HCT116 (cell line): ENCODE results near the gene CUL9. TPM values are rescaled to one million over a fixed set of nuclear protein-coding genes. Genes with fewer than 3 reads are reported as not detected.

Experiments used
- ATAC-seq: fragments of 200-7000 bp; cut with Tn5 transposase; 2 replicates; pipeline ENCODE4 v1.9.1; 2020; ENCODE audit warnings: mild to moderate bottlenecking, moderate library complexity
- BruUV-seq: library from RNA; stranded (reverse); fragments of 400-500 nt; replicated peaks from 2 replicates; lab custom pipeline; 2021; lab: Mats Ljungman, UMichigan
- CTCF ChIA-PET: fragments of 300-600 bp; sonication (Branson Sonifier 250); formaldehyde crosslinking; loops from one replicate; lab custom pipeline; 2021; ENCODE audit warnings: antibody characterized with exemption; lab: Charles Lee
- POLR2A ChIA-PET: fragments of 300-600, 350-600 bp; sonication (Branson Sonifier 250); formaldehyde crosslinking; loops from one replicate; lab custom pipeline; 2021; ENCODE audit warnings: antibody characterized with exemption; lab: Charles Lee
- RAD21 ChIA-PET, 2 experiments: fragments of 300-600 bp; sonication (Branson Sonifier 250); formaldehyde crosslinking; loops; one replicate each; lab custom pipeline; 2023; ENCODE audit warnings: low total read pairs in 2 of 2; ENCODE audit not compliant: uncharacterized antibody in 2 of 2, unreplicated experiment in 2 of 2, low non-redundant PET in 1 of 2; lab: Charles Lee
- DNase-seq: peaks from one replicate; pipeline ENCODE4 v3.0.0-alpha.2; 2010; ENCODE audit warnings: low read depth, low spot score
- H2AFZ ChIP-seq: fragments of 200-600 bp; shearing (Covaris generic), sonication (generic); 2 replicates; pipeline ENCODE4 v1.6.1; 2017; ENCODE audit warnings: low read depth, mixed run types, mixed read lengths, antibody characterized with exemption, low read length; ENCODE audit not compliant: poor library complexity, severe bottlenecking
- H3K27ac ChIP-seq: 2 replicates; pipeline ENCODE4 v1.5.1; 2012; ENCODE audit warnings: low read depth, low read length
- H3K27me3 ChIP-seq: fragments of 200-600 bp; sonication (generic); 2 replicates; pipeline ENCODE4 v1.6.1; 2016; ENCODE audit warnings: mixed run types, low read length, mixed read lengths; ENCODE audit not compliant: insufficient read depth
- H3K36me3 ChIP-seq, 2 experiments: fragments of 200-500 bp in 1 of 2; fragments of 200-600 bp in 1 of 2; sonication (Bioruptor generic) in 1 of 2; sonication (generic) in 1 of 2; 2 replicates each; pipeline versions ENCODE4 v1.5.1 to v1.6.1; 2014 to 2016; ENCODE audit warnings: low read length in 2 of 2, inconsistent platforms in 1 of 2, mixed read lengths in 1 of 2, mixed run types in 1 of 2; ENCODE audit not compliant: insufficient read depth in 2 of 2, control insufficient read depth in 1 of 2
- H3K4me1 ChIP-seq, 2 experiments: fragments of 200-600 bp in 1 of 2; sonication (generic) in 1 of 2; 2 replicates each; pipeline versions ENCODE4 v1.5.1 to v1.6.1; 2012 to 2017; ENCODE audit warnings: low read length in 2 of 2, inconsistent platforms in 1 of 2, mild to moderate bottlenecking in 1 of 2, mixed read lengths in 1 of 2, mixed run types in 1 of 2, moderate library complexity in 1 of 2; ENCODE audit not compliant: insufficient read depth in 2 of 2, control insufficient read depth in 1 of 2
- H3K4me2 ChIP-seq: fragments of 200-600 bp; sonication (generic); 2 replicates; pipeline ENCODE4 v1.6.1; 2017; ENCODE audit warnings: mixed run types, low read length, mixed read lengths
- H3K4me3 ChIP-seq, 2 experiments: fragments of 200-600 bp in 1 of 2; sonication (generic) in 1 of 2; replicated peaks in 1 of 2; 2 replicates each; pipeline ENCODE4 v1.5.1; 2011 to 2016; ENCODE audit warnings: low read length in 2 of 2, control low read depth in 1 of 2, low read depth in 1 of 2, mild to moderate bottlenecking in 1 of 2, mixed read lengths in 1 of 2, mixed run types in 1 of 2
- H3K79me2 ChIP-seq: fragments of 200-600 bp; sonication (generic); 2 replicates; pipeline ENCODE4 v1.6.1; 2017; ENCODE audit warnings: mild to moderate bottlenecking, mixed run types, low read length, moderate library complexity, mixed read lengths; ENCODE audit not compliant: insufficient read depth
- H3K9ac ChIP-seq: fragments of 200-600 bp; sonication (generic); 2 replicates; pipeline ENCODE4 v1.6.1; 2016; ENCODE audit warnings: low read length, mixed read lengths
- H3K9me2 ChIP-seq: fragments of 200-600 bp; sonication (generic), shearing (Covaris generic); 2 replicates; pipeline ENCODE4 v1.6.1; 2017; ENCODE audit warnings: mixed run types, mild to moderate bottlenecking, moderate library complexity; ENCODE audit not compliant: insufficient read depth
- H3K9me3 ChIP-seq, 2 experiments: fragments of 200-500 bp in 1 of 2; fragments of 200-600 bp in 1 of 2; sonication (Bioruptor generic) in 1 of 2; sonication (generic) in 1 of 2; 2 replicates each; pipeline ENCODE4 v1.6.1; 2014 to 2017; ENCODE audit warnings: low read length in 2 of 2, mixed read lengths in 2 of 2, inconsistent platforms in 1 of 2, low read depth in 1 of 2, mild to moderate bottlenecking in 1 of 2, mixed run types in 1 of 2, moderate library complexity in 1 of 2; ENCODE audit not compliant: control insufficient read depth in 1 of 2, insufficient read depth in 1 of 2
- H4K20me1 ChIP-seq: fragments of 200-600 bp; sonication (generic), shearing (Covaris generic); 2 replicates; pipeline ENCODE4 v1.6.1; 2017; ENCODE audit warnings: mixed run types, mild to moderate bottlenecking, moderate library complexity; ENCODE audit not compliant: insufficient read depth
- CBX3 ChIP-seq: IDR thresholded peaks from 2 replicates; pipeline ENCODE4 v1.6.1; 2012; ENCODE audit warnings: low read depth
- EZH2 ChIP-seq: fragments of 200-600 bp; sonication (generic); IDR thresholded peaks from 2 replicates; pipeline ENCODE4 v1.6.1; 2017; ENCODE audit warnings: antibody characterized with exemption, mixed run types
- EZH2phosphoT487 ChIP-seq: fragments of 200-600 bp; IDR thresholded peaks from 2 replicates; pipeline ENCODE4 v1.6.1; 2018; ENCODE audit warnings: antibody characterized with exemption, borderline replicate concordance
- REST ChIP-seq: IDR thresholded peaks from 2 replicates; pipeline ENCODE4 v1.6.1; 2012; ENCODE audit warnings: low read depth
- SP1 ChIP-seq: IDR thresholded peaks from 2 replicates; pipeline ENCODE4 v1.6.1; 2012; ENCODE audit warnings: low read depth
- YY1 ChIP-seq: IDR thresholded peaks from 2 replicates; pipeline ENCODE4 v1.6.1; 2011; ENCODE audit warnings: low read length, low read depth, moderate library complexity, mild to moderate bottlenecking; ENCODE audit not compliant: insufficient replicate concordance; ENCODE audit errors: extremely low read depth
- intact Hi-C: fragments of 100-400 bp; cut with micrococcal nuclease; formaldehyde crosslinking; loops from 2 replicates; pipeline ENCODE4 v1.10.0; 2022
- total RNA-seq: library from RNA; stranded (reverse); gene quantifications from one replicate; pipeline ENCODE4 v1.2.1, GENCODE V29; 2021; ENCODE audit not compliant: unreplicated experiment

The CUL9 gene
- total RNA-seq, 1 experiment from 2014 or later, result 36.5 TPM

GRCh38 chr6:43213431-43213830 is 31.4 kb downstream of the CUL9 start:
- ChIA-PET RAD21 (no interaction called here), CTCF (no interaction called here), POLR2A (no interaction called here)
- H3K27ac ChIP-seq, result no peak overlapping the region
- H3K9me3 ChIP-seq, result no peaks in the 10 kb centered on the region
- no peak overlapping the region for H3K4me2 ChIP-seq
- BruUV-seq, result no TSS peak
- no peak overlapping the region for H3K4me3 ChIP-seq
- TF ChIP-seq EZH2phosphoT487, result no peak
- no peak for TF ChIP-seq SP1
- TF ChIP-seq REST, result no peak
- no peaks in the 10 kb centered on the region for H3K9me2 ChIP-seq
- no peaks in the 10 kb centered on the region for H3K4me1 ChIP-seq
- no peaks in the 10 kb centered on the region for H4K20me1 ChIP-seq
- no peak for ATAC-seq
- no peaks in the 10 kb centered on the region; a peak in 1 of 4 replicates for H3K36me3 ChIP-seq
- H3K79me2 ChIP-seq, result no peaks in the 10 kb centered on the region
- no peak for DNase-seq
- H3K27me3 ChIP-seq, result no peaks in the 10 kb centered on the region
- no peak overlapping the region for H3K9ac ChIP-seq
- intact Hi-C loops, result no loop called here
- H2AFZ ChIP-seq, result no peak overlapping the region

DNA sequence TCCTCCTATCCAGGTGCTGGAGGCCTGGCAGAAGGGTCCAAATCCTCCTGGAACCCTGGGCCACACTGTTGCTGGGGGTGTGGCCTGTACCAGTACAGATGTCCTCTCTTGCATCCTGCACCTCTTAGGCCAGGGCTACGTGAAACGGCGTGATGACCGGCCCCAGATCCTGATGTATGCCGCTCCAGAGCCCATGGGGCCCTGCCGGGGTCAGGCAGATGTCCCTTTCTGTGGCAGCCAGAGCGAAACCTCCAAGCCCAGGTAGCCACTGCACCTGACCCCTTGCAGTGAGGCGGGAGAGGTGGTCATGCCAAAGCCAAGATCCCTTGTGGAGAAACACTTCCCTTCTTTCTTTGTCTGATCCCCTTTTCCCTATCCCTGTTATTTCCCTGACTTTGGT is 33.1 kb downstream of the CUL9 start:
- Histone ChIP-seq H3K9ac (no peak overlapping the region), H3K36me3 (no peaks in the 10 kb centered on the region; a peak in 1 of 4 replicates), H2AFZ (no peak overlapping the region), H3K79me2 (no peaks in the 10 kb centered on the region), H3K4me1 (no peaks in the 10 kb centered on the region), H3K9me2 (no peaks in the 10 kb centered on the region), H3K9me3 (no peaks in the 10 kb centered on the region), H4K20me1 (no peaks in the 10 kb centered on the region), H3K4me2 (no peak overlapping the region), H3K27ac (no peak overlapping the region), H3K27me3 (no peaks in the 10 kb centered on the region), H3K4me3 (no peak overlapping the region)
- POLR2A ChIA-PET, result no interaction called here
- intact Hi-C loops, result no loop called here
- DNase-seq (no peak), ATAC-seq (no peak)
- no TSS peak for BruUV-seq
- TF ChIP-seq REST (no peak), CBX3 (no peak), EZH2 (no peak), YY1 (no peak), SP1 (no peak)
- RAD21 ChIA-PET, result no interaction called here
- CTCF ChIA-PET, result no interaction called here
